Measurements from ENCODE around the gene AGO4. TPM values are rescaled to one million over a fixed set of nuclear protein-coding genes. Genes with fewer than 3 reads are reported as not detected.
"Not testable (repeated sequence)": the region's sequence is repeated elsewhere in the genome, so short reads cannot be mapped to it uniquely, and the experiment has no call there.

Gene AGO4
- polyA plus RNA-seq, 3 donors: 20.0 to 46.9 (median 24.0) TPM

DNA sequence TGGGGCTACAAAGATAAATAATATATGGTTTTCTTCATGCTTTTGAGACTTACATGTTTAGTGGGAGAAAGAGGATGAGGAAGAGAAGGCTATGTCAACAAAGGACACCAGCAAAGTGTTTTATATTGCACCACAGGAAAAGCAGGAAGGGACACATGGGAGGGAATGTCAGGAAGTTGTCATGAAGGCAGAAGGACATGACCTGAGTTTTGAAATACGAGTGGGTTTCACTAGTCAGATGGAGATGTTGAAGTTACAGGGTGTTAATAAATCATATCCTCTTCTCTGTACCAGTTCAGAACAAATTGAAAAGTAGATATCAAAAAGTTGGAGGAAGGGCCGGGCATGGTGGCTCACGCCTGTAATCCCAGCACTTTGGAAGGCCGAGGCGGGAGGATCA, 57.0 kb downstream of the AGO4 start:
- Histone ChIP-seq H4K20me1 (ENCODE audit: insufficient read depth, low read length) (no peaks in the 10 kb centered on the region), H3K9me3 (replicated peaks in 1 of 2; ENCODE audit: control insufficient read depth in 1 of 2, insufficient read depth in 1 of 2, low read length in 2 of 2) (no peaks in the 10 kb centered on the region), H3K27ac (ENCODE audit: low read depth in 1 of 2, low read length in 2 of 2) (peak overlapping the region; percentile 76 to 89), H3K4me3 (replicated peaks in 1 of 3; ENCODE audit: low read depth in 2 of 3, low read length in 3 of 3) (peak overlapping the region in 1 of 3 experiments; percentile 53), H3K4me1 (ENCODE audit: control insufficient read depth in 1 of 2, insufficient read depth in 2 of 2, low read length in 2 of 2) (peaks cover 77% of the 10 kb centered on the region in 2 donors), H3K4me2 (replicated peaks; ENCODE audit: extremely low read depth, low read length, poor library complexity, severe bottlenecking) (peak overlapping the region; percentile 60), H3K36me3 (replicated peaks in 1 of 2; ENCODE audit: control insufficient read depth in 1 of 2, insufficient read depth in 2 of 2, low read length in 2 of 2) (no peaks in the 10 kb centered on the region), H3K9ac (ENCODE audit: insufficient read depth, low read length, poor library complexity, severe bottlenecking) (no peak overlapping the region), H3K27me3 (ENCODE audit: control insufficient read depth in 2 of 2, insufficient read depth in 2 of 2, low read length in 2 of 2) (no peaks in the 10 kb centered on the region), H2AFZ (ENCODE audit: insufficient read depth, low read depth, low read length, poor library complexity, severe bottlenecking) (no peak overlapping the region), H3K79me2 (ENCODE audit: insufficient read depth, low read length) (peaks cover 5% of the 10 kb centered on the region)
- Mint-ChIP-seq H3K4me3 (peak overlapping the region; percentile 56 to 80), H3K27ac (peak overlapping the region; percentile 85 to 95 (median 92)), H3K27me3 (ENCODE audit: low read depth in 3 of 3) (peaks cover 0 to 4% (median 0%) of the 10 kb centered on the region in 3 donors), H3K9me3 (peaks cover 0 to 6% (median 0%) of the 10 kb centered on the region in 7 donors), H3K4me1 (peaks cover 79% of the 10 kb centered on the region), H3K36me3 (peaks cover 4 to 9% of the 10 kb centered on the region in 2 donors)
- no CpG with 5 or more reads among the region's 5 CpGs for WGBS (ENCODE audit: insufficient coverage)
- TF ChIP-seq, protein P1, sequence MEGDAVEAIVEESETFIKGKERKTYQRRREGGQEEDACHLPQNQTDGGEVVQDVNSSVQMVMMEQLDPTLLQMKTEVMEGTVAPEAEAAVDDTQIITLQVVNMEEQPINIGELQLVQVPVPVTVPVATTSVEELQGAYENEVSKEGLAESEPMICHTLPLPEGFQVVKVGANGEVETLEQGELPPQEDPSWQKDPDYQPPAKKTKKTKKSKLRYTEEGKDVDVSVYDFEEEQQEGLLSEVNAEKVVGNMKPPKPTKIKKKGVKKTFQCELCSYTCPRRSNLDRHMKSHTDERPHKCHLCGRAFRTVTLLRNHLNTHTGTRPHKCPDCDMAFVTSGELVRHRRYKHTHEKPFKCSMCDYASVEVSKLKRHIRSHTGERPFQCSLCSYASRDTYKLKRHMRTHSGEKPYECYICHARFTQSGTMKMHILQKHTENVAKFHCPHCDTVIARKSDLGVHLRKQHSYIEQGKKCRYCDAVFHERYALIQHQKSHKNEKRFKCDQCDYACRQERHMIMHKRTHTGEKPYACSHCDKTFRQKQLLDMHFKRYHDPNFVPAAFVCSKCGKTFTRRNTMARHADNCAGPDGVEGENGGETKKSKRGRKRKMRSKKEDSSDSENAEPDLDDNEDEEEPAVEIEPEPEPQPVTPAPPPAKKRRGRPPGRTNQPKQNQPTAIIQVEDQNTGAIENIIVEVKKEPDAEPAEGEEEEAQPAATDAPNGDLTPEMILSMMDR (IDR thresholded peaks at IDR 0.05): no peak
- intact Hi-C loops (cut with micrococcal nuclease): no loop called here
- DNase-seq: peak in 2 of 3 donors; percentile 58 to 60

DNA sequence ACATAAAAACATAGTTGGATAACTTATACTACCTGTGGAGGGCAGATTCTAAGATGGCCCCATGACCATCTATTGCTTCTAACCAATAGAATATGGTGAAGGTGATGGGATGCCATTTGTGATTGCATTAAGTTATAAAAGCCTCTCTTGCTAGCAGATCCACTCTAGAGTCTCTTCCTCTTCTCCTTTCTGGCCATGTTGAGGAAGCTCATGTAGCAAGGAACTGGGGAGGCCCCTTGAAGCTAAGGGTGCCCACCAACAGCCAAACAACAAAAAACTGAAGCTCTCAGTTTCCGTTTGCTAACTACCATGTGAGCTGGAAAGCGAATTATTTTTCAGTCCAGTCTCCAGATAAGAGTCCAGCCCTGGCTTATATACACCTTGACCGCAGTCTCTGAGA, 59.2 kb downstream of the AGO4 start:
- Histone ChIP-seq H3K4me1 (ENCODE audit: control insufficient read depth in 1 of 2, insufficient read depth in 2 of 2, low read length in 2 of 2) (peaks cover 55 to 56% of the 10 kb centered on the region in 2 donors), H3K27me3 (ENCODE audit: control insufficient read depth in 2 of 2, insufficient read depth in 2 of 2, low read length in 2 of 2) (no peaks in the 10 kb centered on the region), H3K27ac (ENCODE audit: low read depth in 1 of 2, low read length in 2 of 2) (peak overlapping the region; percentile 18 to 89), H3K4me2 (replicated peaks; ENCODE audit: extremely low read depth, low read length, poor library complexity, severe bottlenecking) (peak overlapping the region; percentile 38), H3K9ac (ENCODE audit: insufficient read depth, low read length, poor library complexity, severe bottlenecking) (peak overlapping the region; percentile 6), H3K36me3 (replicated peaks in 1 of 2; ENCODE audit: control insufficient read depth in 1 of 2, insufficient read depth in 2 of 2, low read length in 2 of 2) (no peaks in the 10 kb centered on the region), H3K79me2 (ENCODE audit: insufficient read depth, low read length) (peaks cover 5% of the 10 kb centered on the region), H3K4me3 (replicated peaks in 1 of 3; ENCODE audit: low read depth in 2 of 3, low read length in 3 of 3) (peak overlapping the region in 1 of 3 experiments; percentile 51), H3K9me3 (replicated peaks in 1 of 2; ENCODE audit: control insufficient read depth in 1 of 2, insufficient read depth in 1 of 2, low read length in 2 of 2) (no peaks in the 10 kb centered on the region), H4K20me1 (ENCODE audit: insufficient read depth, low read length) (no peaks in the 10 kb centered on the region), H2AFZ (ENCODE audit: insufficient read depth, low read depth, low read length, poor library complexity, severe bottlenecking) (peak overlapping the region; percentile 48)
- H3K36me3 Mint-ChIP-seq: peaks cover 4 to 8% of the 10 kb centered on the region in 2 donors
- peak overlapping the region in 1 of 2 donors; percentile 48 for H3K4me3 Mint-ChIP-seq
- peak; percentile 37 to 57 (median 55) for DNase-seq
- H3K9me3 Mint-ChIP-seq: peaks cover 0 to 4% (median 0%) of the 10 kb centered on the region in 7 donors
- peak overlapping the region; percentile 69 to 93 (median 84) for H3K27ac Mint-ChIP-seq
- intact Hi-C loops (cut with micrococcal nuclease): no loop called here
- H3K27me3 Mint-ChIP-seq (ENCODE audit: low read depth in 3 of 3): peaks cover 0 to 2% (median 0%) of the 10 kb centered on the region in 3 donors
- WGBS (ENCODE audit: insufficient coverage): no CpG with 5 or more reads among the region's 3 CpGs
- H3K4me1 Mint-ChIP-seq: peaks cover 57% of the 10 kb centered on the region
- TF ChIP-seq, protein P1 (IDR thresholded peaks at IDR 0.05): no peak

DNA sequence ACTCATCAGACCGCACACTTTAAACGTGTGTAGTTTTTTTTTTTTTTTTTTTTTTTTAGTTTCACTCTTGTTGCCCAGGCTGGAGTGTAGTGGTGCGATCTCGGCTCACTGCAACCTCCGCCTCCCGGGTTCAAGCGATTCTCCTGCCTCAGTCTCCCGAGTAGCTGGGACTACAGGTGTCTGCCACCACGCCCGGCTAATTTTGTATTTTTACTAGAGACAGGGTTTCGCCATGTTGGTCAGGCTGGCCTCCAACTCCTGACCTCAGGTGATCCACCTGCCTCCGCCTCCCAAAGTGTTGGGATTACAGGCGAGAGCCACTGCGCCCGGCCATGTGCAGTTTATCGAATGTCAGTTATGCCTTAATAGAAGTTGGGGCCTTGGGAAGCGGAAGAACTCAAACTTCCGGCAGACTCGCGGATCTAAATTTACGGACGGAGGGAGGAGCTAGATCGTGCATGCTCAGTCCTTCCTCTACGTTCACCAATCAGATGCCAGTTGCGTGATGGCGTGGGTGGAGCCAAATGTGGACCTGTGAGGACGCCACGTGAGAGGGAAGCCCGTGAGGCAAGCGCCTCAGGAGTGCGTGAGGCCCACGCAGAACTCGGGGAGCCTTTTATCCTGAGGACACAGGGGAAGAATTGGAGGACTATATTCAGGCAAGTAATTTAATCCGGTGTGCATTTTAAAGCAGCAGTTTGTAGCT, 61.6 kb downstream of the AGO4 start:
- Mint-ChIP-seq H3K27ac (peak overlapping the region in 1 of 7 donors; percentile 64), H3K4me1 (peaks cover 47% of the 10 kb centered on the region)
- whole genome bisulfite sequencing (ENCODE audit: insufficient coverage): 96% methylated on average over 20 of the region's 34 CpGs
- H2AFZ ChIP-seq (ENCODE audit: insufficient read depth, low read depth, low read length, poor library complexity, severe bottlenecking); H3K27me3 ChIP-seq (ENCODE audit: control insufficient read depth in 2 of 2, insufficient read depth in 2 of 2, low read length in 2 of 2); H3K27me3 Mint-ChIP-seq (ENCODE audit: low read depth in 3 of 3); H3K36me3 ChIP-seq (replicated peaks in 1 of 2; ENCODE audit: control insufficient read depth in 1 of 2, insufficient read depth in 2 of 2, low read length in 2 of 2); H4K20me1 ChIP-seq (ENCODE audit: insufficient read depth, low read length); H3K9ac ChIP-seq (ENCODE audit: insufficient read depth, low read length, poor library complexity, severe bottlenecking); intact Hi-C loops (cut with micrococcal nuclease); H3K36me3 Mint-ChIP-seq; DNase-seq; H3K9me3 ChIP-seq (replicated peaks in 1 of 2; ENCODE audit: control insufficient read depth in 1 of 2, insufficient read depth in 1 of 2, low read length in 2 of 2); H3K79me2 ChIP-seq (ENCODE audit: insufficient read depth, low read length); H3K4me3 Mint-ChIP-seq; H3K9me3 Mint-ChIP-seq; H3K4me3 ChIP-seq (replicated peaks in 1 of 3; ENCODE audit: low read depth in 2 of 3, low read length in 3 of 3); H3K4me2 ChIP-seq (replicated peaks; ENCODE audit: extremely low read depth, low read length, poor library complexity, severe bottlenecking); H3K27ac ChIP-seq (ENCODE audit: low read depth in 1 of 2, low read length in 2 of 2): not testable (repeated sequence)
- peaks cover 45 to 46% of the 10 kb centered on the region in 2 donors for H3K4me1 ChIP-seq (ENCODE audit: control insufficient read depth in 1 of 2, insufficient read depth in 2 of 2, low read length in 2 of 2)

Data from CD14-positive monocyte (primary cell).